Stomach (tissue), 9 donors: ENCODE data around the gene ZNF219. TPM values are rescaled to one million over a fixed set of nuclear protein-coding genes. Genes with fewer than 3 reads are reported as not detected.

Experiments
- DNase-seq, 2 donors: peaks; one replicate each; pipeline versions ENCODE4 v3.0.0 to v3.0.0-alpha.2; 2013 to 2019
- H3K27ac ChIP-seq, 5 donors: fragments of 200-600 bp in 4 of 5; sonication (generic) in 4 of 5; one replicate each; pipeline ENCODE4 v1.5.1; 2013 to 2019; ENCODE audit warnings: mild to moderate bottlenecking in 1 of 5, moderate library complexity in 1 of 5
- H3K27me3 ChIP-seq, 3 donors: fragments of 200-600 bp; sonication (generic); one replicate each; pipeline ENCODE4 v1.5.1; 2017 to 2019; ENCODE audit warnings: mixed run types in 1 of 3
- H3K36me3 ChIP-seq, 4 donors: fragments of 200-600 bp; sonication (generic); 1 replicate in 3 of 4; 2 replicates in 1 of 4; pipeline ENCODE4 v1.5.1; 2016 to 2019
- H3K4me1 ChIP-seq, 4 donors: fragments of 200-600 bp; sonication (generic); one replicate each; pipeline ENCODE4 v1.5.1; 2016 to 2019
- H3K4me3 ChIP-seq, 4 donors: fragments of 200-600 bp; sonication (generic) in 3 of 4; one replicate each; pipeline ENCODE4 v1.5.1; 2016 to 2019; ENCODE audit warnings: mild to moderate bottlenecking in 1 of 4
- H3K9me3 ChIP-seq, 4 donors: fragments of 200-600 bp; sonication (generic); one replicate each; pipeline ENCODE4 v1.5.1; 2016 to 2019
- EP300 ChIP-seq: sonication (generic); formaldehyde crosslinking; IDR thresholded peaks from one replicate; pipeline ENCODE4 v1.6.1; 2017; ENCODE audit warnings: antibody characterized with exemption
- POLR2A ChIP-seq, 4 donors: fragments of 450-650 bp; IDR thresholded peaks; one replicate each; pipeline ENCODE4 v1.6.1; 2016; ENCODE audit warnings: antibody characterized with exemption in 4 of 4, control low read depth in 2 of 4, mild to moderate bottlenecking in 1 of 4, moderate library complexity in 1 of 4
- POLR2AphosphoS5 ChIP-seq, 3 donors: sonication (generic); formaldehyde crosslinking; IDR thresholded peaks; one replicate each; pipeline ENCODE4 v1.6.1; 2016; ENCODE audit warnings: antibody characterized with exemption in 3 of 3
- WGBS, 5 donors: extraction: QIAGEN DNeasy Blood & Tissue Kit in 3 of 5; methylation state at CpG; one replicate each; pipeline versions ENCODE4 v1.1.5 to v1.1.7; 2013 to 2018; 5-methylcytosine and 5-hydroxymethylcytosine counted together
- intact Hi-C: fragments of 100-400 bp; cut with DNase I; formaldehyde crosslinking; loops from one replicate; pipeline ENCODE4 v1.15.1; 2023; ENCODE audit warnings: low total_unique reads
- polyA plus RNA-seq, 3 donors: library from polyadenylated mRNA; stranded (reverse); fragments of 200-250 nt; gene quantifications; one replicate each; pipeline ENCODE4 v1.2.3, GENCODE V29; 2013
- total RNA-seq, 5 donors: library from RNA; depleted of rRNA; stranded (reverse); fragments of >200 nt; gene quantifications; one replicate each; pipeline versions ENCODE4 v1.1.0 to v1.2.3, GENCODE V29; 2014 to 2016
- TF ChIP-seq, protein P1 (sequence below), 7 experiments: fragments of 450-650 bp in 4 of 7; fragments of 200-600 bp in 3 of 7; sonication (generic) in 3 of 7; IDR thresholded peaks; one replicate each; pipeline ENCODE4 v1.5.1; 2016 to 2019; ENCODE audit warnings: antibody characterized with exemption in 7 of 7, control low read depth in 2 of 7, mild to moderate bottlenecking in 1 of 7
- donor health status: healthy with polysubstance abuse.
- donor health status: Bipolar disorder and iron deficiency.
- donor health status: healthy.

ZNF219 gene
- total and polyA plus RNA-seq, 8 donors = 11.4 to 240 (median 25.2) TPM

DNA sequence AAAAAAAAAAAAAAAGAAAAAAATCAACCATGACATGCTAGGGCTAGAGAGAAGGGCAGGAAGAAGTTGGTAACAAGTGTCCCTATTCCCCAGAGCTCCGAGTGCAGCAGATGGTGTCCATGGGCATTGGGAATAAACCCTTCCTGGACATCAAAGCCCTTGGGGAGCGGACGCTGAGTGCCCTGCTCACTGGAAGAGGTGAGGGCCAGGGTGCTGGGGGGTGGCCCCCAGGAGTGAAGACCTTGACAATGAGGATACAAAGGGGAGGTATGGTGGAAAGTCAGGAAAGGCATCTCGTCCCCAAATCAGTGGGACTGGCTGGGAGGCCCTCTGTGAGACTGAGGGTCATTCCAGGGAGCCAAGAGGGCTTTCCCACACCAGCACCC is 11.6 kb downstream of the ZNF219 start:
- no peaks in the 10 kb centered on the region for H3K27me3 ChIP-seq
- no peaks in the 10 kb centered on the region for H3K9me3 ChIP-seq
- no peak overlapping the region for H3K4me3 ChIP-seq
- intact Hi-C loops = loop anchor here (10.0 kb wide), 1 partner anchor 72 kb away; no protein-coding TSS in a partner anchor
- peaks cover 7 to 48% (median 20%) of the 10 kb centered on the region in 4 donors for H3K4me1 ChIP-seq
- DNase-seq = no peak
- no peak for TF ChIP-seq EP300
- TF ChIP-seq, protein P1, sequence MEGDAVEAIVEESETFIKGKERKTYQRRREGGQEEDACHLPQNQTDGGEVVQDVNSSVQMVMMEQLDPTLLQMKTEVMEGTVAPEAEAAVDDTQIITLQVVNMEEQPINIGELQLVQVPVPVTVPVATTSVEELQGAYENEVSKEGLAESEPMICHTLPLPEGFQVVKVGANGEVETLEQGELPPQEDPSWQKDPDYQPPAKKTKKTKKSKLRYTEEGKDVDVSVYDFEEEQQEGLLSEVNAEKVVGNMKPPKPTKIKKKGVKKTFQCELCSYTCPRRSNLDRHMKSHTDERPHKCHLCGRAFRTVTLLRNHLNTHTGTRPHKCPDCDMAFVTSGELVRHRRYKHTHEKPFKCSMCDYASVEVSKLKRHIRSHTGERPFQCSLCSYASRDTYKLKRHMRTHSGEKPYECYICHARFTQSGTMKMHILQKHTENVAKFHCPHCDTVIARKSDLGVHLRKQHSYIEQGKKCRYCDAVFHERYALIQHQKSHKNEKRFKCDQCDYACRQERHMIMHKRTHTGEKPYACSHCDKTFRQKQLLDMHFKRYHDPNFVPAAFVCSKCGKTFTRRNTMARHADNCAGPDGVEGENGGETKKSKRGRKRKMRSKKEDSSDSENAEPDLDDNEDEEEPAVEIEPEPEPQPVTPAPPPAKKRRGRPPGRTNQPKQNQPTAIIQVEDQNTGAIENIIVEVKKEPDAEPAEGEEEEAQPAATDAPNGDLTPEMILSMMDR (IDR thresholded peaks at IDR 0.05) = no peak
- no peak for TF ChIP-seq POLR2AphosphoS5 (IDR thresholded peaks at IDR 0.05)
- no peak for TF ChIP-seq POLR2A (IDR thresholded peaks at IDR 0.05)
- WGBS, 5 donors = 88 to 95% (median 88%) methylated on average over 4 of the region's 4 CpGs
- H3K27ac ChIP-seq = peak overlapping the region in 3 of 5 donors; percentile 4 to 67 (median 16)
- peaks cover 24 to 99% (median 89%) of the 10 kb centered on the region in 4 donors for H3K36me3 ChIP-seq

DNA sequence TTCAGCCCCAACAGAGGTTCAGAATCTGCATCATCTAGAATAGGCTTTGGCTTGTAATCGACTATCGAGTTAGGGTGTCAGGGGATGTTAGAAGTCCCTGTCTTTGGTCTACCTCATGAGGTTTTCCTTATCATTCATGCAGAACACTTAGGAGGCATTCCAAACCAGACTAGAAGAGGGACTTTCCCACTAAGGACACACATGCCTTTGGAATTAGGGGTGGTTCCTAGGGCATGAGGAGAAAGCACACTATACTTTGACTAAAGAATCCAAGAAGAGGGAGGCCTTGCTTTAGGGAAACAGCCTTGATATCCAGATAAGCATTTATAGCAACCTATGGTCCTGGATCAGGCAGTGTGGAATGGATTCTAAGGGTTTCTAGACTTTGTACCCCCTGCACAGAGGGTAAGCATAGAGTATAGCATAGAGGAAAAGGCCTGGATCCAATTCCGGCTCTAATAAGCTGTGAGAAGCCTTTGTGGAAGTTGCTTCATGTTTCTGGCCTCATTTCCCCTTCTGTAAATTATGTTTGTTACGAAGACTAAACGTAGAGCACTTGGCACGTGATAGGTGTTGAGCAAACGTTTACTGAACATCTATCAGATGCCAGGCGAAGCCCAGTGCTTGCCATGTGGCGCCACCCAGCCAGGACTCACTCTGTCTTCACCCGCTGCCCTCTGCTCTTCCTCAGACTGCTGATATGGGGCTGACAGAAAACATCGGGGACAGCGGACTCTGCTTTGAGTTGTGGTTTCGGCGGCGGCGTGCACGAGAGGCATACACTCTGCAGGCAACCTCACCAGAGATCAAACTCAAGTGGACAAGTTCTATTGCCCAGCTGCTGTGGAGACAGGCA is 13.2 kb downstream of the ZNF219 start:
- Histone ChIP-seq H3K27me3 (no peaks in the 10 kb centered on the region), H3K4me3 (peak overlapping the region in 1 of 4 donors; percentile 12), H3K9me3 (no peaks in the 10 kb centered on the region), H3K27ac (peak overlapping the region in 4 of 5 donors; percentile 13 to 72 (median 64)), H3K4me1 (peaks cover 7 to 46% (median 19%) of the 10 kb centered on the region in 4 donors), H3K36me3 (peaks cover 36 to 99% (median 89%) of the 10 kb centered on the region in 4 donors)
- peak in 1 of 2 donors; percentile 63 for DNase-seq
- TF ChIP-seq, protein P1 (IDR thresholded peaks at IDR 0.05) = no peak
- TF ChIP-seq POLR2AphosphoS5 (IDR thresholded peaks at IDR 0.05) = peak; percentile 20 to 44 (median 28)
- TF ChIP-seq POLR2A (IDR thresholded peaks at IDR 0.05) = no peak
- TF ChIP-seq EP300 = no peak
- intact Hi-C loops = loop anchor here (10.0 kb wide), 1 partner anchor 70 kb away; no protein-coding TSS in a partner anchor
- 58 to 65% (median 62%) methylated on average over 16 to 17 of the region's 17 CpGs for WGBS, 5 donors

DNA sequence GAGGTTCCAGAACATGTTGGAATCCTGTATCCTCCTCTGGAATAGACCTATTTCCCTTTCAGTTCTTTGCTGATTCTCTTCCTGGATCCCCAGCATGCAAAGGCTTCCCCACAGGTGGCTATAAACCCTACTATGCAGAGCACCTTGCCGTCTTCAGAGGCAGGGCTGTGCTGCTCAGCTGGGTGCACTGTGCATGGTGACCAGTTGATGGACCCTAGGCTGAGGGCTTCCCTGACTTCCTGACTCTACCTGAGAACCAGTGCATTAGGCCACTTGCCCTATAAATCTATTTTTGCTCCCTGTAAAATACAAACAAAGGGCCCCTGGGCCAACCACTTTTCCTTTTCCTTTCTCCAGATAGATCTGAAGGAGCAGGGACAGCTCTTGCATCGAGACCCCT is 14.1 kb downstream of the ZNF219 start:
- Histone ChIP-seq H3K4me1 (peaks cover 7 to 46% (median 19%) of the 10 kb centered on the region in 4 donors), H3K27me3 (no peaks in the 10 kb centered on the region), H3K9me3 (no peaks in the 10 kb centered on the region), H3K36me3 (peaks cover 39 to 99% (median 89%) of the 10 kb centered on the region in 4 donors), H3K27ac (peak overlapping the region in 4 of 5 donors; percentile 11 to 72 (median 64)), H3K4me3 (no peak overlapping the region)
- no peak for DNase-seq
- WGBS, 5 donors = 74 to 89% (median 82%) methylated on average over 2 of the region's 2 CpGs
- TF ChIP-seq POLR2A (IDR thresholded peaks at IDR 0.05) (no peak), EP300 (no peak), POLR2AphosphoS5 (IDR thresholded peaks at IDR 0.05) (no peak)
- TF ChIP-seq, protein P1 (IDR thresholded peaks at IDR 0.05) = no peak
- intact Hi-C loops = loop anchor here (10.0 kb wide), 1 partner anchor 70 kb away; no protein-coding TSS in a partner anchor

DNA sequence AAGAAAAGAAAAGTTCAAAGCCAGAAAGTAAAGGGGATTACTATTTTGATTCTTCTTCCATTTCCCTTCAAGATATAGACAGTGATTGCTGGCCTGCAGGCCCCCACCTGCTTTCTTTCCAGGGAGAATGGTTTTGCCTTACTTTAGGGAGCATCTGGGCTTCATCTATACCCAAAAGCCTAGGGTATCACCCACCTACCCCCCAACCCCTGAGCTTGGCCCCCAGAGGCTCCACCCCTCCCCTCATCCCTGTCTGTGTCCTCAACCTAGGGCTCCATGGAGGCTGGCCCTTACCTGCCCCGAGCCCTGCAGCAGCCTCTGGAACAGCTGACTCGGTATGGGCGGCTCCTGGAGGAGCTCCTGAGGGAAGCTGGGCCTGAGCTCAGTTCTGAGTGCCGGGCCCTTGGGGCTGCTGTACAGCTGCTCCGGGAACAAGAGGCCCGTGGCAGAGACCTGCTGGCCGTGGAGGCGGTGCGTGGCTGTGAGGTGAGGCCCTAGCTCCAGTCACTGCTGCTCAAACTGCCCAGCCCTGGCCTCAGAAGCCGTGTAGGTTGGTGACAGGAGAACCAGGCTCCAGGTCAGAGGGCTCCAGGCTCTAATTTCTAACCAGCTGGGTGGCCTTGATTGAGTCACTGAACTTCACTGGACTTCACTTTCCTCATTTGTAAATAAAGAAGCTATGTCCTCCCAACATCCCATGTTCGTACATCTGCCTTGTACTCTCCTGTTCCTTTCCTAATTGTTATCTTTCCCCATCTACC is 14.7 kb downstream of the ZNF219 start:
- H3K4me1 ChIP-seq = peaks cover 7 to 43% (median 19%) of the 10 kb centered on the region in 4 donors
- peak overlapping the region in 3 of 5 donors; percentile 34 to 72 (median 70) for H3K27ac ChIP-seq
- intact Hi-C loops = loop anchor here (10.0 kb wide), 1 partner anchor 69 kb away; no protein-coding TSS in a partner anchor
- DNase-seq = no peak
- no peaks in the 10 kb centered on the region for H3K27me3 ChIP-seq
- H3K36me3 ChIP-seq = peaks cover 45 to 99% (median 89%) of the 10 kb centered on the region in 4 donors
- TF ChIP-seq, protein P1 (IDR thresholded peaks at IDR 0.05) = no peak
- TF ChIP-seq POLR2A (IDR thresholded peaks at IDR 0.05) (no peak), EP300 (no peak), POLR2AphosphoS5 (IDR thresholded peaks at IDR 0.05) (no peak)
- no peak overlapping the region for H3K4me3 ChIP-seq
- no peaks in the 10 kb centered on the region for H3K9me3 ChIP-seq
- 59 to 86% (median 75%) methylated on average over 5 to 11 of the region's 11 CpGs for WGBS, 5 donors
